GM21723 (cell line): ENCODE data around the gene ABCC5.
"Not testable (repeated sequence)": the region's sequence is repeated elsewhere in the genome, so short reads cannot be mapped to it uniquely, and the experiment has no call there.

Experiments used
- ATAC-seq: cut with Tn5 transposase; IDR thresholded peaks from one replicate; pipeline ENCODE4 v1.9.1; 2021; ENCODE audit warnings: mild to moderate bottlenecking, moderate library complexity; ENCODE audit not compliant: unreplicated experiment

Gene ABCC5

DNA sequence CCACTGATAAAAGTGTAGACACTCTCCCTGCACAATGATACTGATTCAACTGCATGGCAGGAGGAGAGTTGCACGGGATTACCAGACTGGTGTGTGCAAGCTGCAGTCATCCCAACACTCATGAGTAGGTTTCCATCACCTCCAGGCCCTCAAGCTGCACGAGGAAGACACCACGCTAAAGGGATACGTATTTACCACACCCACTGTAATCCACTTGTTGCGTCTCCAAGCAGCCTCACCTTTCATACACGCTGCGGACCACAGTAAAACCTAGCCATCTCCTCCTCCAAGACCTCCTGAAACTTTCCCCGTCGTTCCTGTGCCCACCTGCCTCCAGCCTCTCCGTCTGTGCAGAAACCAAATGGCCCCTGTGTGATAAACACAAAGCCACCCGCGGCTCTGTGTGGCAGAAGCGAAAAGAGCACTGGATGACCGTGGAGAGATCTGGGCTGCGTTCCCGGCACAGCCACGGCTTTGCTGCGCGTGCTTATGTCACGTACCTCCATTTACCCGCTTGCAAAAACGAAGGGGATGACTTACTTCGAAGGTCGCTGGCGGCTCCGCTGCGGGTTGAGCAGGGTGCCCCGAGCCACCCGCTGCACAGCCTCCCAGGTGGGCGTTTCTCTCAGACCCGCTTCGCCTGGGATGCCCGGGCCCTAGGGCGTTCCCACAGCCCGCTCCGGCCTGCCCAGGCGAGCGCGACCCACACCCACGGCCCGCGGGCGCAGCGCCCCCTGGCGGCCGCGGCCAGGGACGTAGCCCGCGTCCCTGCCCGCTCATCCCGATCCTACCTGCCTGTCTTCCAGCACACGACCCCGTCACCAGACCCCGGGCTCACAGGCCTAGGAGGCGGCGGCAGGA lies 643 bp downstream of the ABCC5 start:
- ATAC-seq: peak; percentile 75

DNA sequence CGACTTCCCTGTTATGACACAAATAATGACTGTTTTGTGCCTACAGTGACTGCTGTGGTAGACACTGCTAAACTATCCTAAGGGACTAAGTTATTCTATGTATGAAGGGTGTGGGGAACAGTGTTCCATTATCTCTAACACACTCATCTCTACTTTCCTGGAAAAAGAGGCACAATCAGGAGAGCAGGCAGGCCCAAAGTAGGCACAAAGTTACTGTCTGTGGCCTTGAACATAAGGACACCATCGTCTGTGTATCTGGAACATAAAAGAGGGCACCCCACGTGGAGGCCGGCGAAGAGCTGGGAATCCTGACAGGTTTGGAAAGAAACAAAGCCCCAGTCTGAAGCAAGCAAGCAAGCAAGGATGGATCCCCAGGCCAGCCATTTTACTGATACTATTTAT lies 1.5 kb downstream of the ABCC5 start:
- ATAC-seq: no peak

DNA sequence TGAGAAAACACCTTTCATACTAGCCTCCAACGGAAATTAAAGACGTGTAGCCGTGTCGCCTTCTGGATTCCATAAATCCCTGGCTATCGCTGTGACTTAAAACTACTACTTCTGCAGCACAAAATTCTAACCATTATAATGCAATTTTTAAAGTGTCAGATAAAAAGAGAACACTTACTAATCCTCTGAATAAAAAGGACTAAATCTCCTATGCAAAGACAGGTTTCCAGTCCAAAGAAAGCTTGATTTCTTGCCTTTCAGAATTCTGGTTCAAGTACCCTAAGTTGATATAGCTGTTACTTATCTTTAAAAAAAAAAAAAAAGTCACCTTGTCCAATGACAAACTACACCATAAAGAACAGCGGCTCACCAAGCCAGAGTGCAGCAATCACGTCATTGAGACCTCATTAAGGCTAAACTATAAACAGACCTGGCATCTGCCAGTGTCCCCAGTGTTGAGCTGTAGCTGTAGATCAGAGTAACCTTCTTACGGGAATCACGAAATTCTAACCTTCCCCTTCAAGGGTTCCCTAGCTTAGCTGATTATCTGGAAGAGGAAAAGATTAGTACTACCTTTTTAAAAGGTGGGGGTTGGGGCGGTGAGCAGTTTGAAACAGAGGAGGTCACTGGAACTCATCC lies 2.2 kb downstream of the ABCC5 start:
- no peak for ATAC-seq

DNA sequence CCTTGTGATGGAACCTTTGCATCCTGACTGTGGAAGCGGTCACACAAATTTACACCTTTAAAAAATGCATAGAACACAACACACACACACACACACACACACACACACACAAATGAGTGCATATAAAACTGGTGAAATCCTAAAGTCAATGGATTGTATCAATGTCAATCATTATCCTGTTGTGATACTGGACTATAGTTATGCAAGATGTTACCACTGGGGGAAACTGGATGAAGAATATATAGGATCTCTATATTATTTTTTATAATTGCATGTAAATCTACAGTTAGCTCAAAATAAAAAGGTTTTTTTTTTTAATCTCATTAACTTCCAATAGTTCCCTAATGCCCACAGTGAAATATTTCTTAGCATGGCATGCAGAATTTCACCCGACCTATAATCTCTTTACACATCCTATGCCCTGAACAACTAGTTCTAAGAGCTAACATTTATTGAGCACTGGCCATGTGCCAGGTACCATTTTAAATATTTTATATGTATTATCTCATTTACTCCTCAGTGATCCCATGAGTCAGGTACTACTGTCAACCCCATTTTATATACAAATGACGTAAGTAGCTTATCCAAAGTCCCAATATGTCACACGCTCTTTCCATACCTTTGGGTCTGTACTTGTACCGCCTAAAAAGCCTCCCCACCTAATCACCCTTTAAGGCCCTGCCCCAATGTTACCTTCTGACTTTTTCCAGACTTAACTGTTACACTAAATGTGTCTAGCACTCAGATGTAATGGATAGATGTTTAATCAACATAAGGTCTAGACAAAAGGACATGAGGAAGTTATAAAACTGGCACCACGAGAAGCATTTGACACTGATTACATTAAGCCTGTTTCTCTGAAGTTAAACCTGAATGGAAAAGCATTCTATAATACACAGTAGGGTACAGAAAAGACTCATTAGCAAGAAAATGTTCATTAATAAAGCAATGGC lies 5.5 kb downstream of the ABCC5 start:
- ATAC-seq: no peak

DNA sequence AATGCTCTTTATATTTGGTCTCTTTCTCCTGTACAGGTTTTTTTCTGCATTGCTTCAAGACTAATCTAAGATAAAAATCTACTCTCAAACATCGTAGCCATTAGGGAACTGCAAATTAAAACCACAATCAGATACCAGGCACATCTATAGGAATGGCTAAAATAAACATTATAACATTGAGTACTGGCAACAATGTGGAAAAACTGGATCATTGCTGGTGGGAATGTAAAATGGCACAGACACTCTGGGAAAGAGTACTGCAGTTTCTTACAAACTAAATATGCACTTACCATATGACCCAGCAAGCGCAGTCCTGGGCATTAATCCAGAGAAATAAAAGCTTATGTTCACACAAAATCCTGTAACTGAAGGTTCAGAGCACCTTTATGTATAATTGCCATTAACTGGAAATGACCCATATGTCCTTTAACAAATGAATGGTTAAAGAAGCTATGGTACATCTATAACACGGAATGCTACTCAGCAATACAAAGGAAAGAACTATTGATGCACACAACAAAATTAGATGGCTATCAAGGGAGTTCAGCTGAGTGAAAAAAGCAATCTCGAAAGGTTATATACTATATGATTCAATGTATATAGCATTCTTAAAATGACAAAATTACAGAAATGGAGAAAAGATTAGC lies 6.3 kb downstream of the ABCC5 start:
- no peak for ATAC-seq

DNA sequence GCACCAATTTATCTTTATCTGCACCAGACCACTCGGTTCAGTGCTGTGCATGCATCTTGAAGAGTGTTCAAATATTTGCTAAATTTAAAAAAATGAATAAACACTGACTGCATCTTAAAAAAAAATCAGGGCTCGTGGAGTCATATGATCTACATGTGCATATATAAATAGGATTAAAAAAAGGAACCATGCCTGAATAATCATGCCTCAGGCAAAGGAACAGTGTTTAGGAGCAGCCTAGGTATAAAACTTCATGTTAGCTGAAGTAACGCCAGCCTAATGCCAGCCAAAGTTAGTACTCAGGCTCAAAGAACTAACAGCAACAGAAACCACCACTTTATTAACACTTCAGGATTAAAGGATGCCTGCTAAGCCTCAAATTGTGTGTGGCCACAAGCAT lies 9.5 kb downstream of the ABCC5 start:
- ATAC-seq: no peak

DNA sequence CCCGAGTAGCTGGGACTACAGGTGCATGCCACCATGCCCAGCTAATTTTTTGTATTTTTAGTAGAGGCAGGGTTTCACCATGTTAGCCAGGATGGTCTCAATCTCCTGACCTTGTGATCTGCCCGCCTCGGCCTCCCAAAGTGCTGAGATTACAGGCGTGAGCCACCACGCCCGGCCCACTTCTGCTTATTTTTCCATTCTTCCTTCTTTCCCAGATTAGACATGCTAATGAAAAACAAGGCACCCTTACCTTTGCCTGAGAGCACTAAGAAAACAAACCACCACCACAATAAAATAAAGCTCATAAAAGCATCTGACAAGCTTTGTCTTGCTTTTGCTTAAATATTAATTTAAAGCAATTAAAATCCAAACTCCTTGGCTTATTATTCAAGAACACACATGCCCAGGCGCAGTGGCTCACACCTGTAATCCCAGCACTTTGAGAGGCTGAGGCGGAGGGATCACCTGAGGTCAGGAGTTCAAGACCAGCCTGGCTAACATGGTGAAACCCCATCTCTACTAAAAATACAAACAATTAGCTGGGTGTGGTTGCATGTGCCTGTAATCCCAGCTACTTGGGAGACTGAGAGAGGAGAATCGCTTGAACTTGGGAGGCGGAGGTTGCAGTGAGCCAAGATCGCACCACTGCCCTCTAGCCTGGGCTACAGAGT lies 10.4 kb downstream of the ABCC5 start:
- ATAC-seq: not testable (repeated sequence)

DNA sequence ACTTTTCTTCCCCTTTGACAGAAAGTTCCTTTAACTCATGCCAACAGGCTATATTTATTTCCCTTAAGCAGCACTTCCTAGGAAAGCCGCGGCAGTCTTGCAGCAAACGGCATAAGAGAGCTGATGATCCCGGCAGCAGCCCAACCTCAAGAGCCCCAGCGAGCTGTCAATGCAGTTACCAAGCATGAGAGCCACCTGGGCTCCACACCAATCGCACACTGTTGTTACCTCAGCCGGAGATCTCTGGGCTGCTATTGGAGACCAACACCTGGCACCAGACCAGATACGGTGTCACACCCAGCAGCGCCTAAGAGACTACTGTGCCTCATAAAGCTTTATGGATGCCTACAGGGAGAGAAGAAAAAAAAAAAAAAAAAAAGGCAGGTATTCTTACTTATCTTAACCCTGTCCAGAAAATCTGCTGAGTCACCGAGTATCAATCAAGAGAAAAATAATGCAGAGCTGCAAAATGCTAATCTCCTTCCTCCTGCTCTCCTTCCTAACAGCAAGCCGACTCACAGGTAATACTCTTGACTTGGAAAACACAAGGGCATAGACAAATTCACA lies 11.7 kb downstream of the ABCC5 start:
- peak; percentile 64 for ATAC-seq

DNA sequence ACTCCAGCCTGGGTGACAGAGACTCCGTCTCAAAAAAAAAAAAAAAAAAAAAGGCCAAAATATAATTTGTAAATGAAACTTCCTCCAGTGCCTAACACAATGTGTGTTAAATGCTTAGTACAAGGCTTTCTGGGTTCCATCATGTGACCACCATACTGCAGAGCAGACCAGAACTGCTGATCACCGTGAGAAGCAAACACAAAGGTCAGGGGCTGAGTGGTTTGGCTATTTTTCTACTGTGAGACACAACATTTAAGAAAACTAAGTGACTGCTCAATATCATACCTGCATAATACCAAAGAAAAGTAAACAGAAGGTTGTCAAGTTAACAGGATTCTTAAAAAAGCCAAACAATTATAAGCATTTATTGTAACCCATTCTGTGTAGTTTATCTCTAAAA lies 13.2 kb downstream of the ABCC5 start:
- ATAC-seq: no peak

DNA sequence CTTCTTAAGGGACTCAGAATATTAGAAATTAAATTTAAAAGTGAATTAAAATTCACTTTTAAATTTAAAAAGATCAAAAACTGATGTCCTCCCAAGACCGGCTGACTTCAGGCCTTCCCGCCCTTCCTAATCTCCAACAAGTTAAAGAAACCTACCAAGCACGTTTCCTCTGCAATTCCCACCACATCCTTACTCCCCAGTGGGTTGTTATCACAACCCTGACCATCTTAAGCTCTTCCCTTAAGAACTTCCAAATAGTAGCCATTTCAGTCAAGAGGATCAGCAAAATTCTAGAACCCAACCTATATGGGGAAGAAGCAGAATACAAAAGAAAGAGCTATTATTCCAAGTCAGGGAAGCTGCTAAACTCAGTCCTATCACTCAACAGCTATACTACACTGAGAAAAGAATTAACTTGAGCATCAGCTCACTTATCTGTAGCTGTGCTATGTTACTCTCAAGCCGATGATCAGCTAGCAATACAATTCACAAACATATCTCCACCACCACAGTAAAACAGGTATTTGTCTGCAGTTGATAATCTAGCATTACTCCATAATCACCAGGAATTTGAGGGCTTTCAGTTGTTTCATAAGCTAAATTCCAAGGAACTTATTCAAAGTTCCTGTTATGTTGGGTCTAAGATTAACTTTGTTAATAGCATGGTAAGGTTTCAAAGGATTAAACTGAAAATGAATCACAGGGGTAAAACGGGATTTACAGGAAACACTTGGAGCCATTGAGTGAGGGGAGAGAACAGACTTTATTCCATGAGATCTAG lies 14.3 kb downstream of the ABCC5 start:
- no peak for ATAC-seq

DNA sequence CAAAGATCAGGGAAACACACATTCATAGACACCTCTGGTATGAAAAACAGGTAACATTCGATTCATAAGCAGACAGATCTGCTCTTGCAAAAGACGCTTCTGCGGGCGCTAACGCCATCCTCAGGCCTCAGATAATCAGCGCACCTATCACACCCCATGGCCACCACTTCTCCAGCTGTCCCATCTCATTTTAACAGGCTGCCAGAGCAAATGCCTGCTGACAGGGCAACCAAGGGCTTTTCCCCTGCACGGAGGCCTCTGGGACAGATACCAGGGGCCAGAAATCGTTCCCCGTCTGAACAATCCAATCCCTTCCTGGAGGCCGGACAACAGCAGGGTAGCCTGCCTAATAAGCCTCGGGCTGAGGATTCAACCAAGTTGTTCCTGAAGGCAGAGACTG lies 15.2 kb downstream of the ABCC5 start:
- no peak for ATAC-seq

DNA sequence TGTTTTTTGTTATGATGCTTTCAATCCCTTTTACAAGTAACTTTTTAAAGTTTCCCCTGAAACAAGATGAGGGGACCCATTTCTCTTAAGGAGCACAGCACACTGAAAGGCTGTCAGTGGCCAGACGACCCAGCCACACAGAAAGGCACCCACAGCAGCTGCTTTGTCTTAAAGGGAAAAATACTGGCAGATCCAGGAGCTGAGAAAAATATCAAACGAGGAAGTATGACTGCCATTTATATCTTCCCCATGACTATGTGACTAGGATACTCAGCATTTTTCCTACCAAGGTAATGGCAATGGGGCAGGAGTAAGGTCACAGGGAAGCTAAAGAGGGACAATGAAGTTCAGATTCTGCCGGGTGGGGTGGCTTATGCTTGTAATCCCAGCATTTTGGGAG lies 15.9 kb downstream of the ABCC5 start:
- ATAC-seq: no peak

DNA sequence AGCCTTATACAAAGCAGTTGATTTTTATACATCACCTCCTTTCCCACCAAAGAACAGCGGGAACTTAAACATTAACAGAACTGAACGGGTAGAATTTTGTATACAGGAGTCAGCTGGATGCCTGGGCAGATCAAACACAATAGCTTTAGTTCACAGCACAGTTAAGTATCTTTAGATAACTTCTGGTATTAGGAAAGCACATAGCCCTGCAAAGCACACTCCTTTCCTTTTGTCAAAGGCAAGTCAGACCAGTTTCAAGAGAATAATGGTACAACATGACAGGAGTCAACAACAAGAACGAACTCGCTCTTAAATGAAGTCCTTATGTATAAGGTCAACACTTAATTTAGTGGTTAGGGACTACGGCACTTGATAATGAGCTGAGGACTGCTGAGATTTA lies 26.3 kb downstream of the ABCC5 start:
- no peak for ATAC-seq

DNA sequence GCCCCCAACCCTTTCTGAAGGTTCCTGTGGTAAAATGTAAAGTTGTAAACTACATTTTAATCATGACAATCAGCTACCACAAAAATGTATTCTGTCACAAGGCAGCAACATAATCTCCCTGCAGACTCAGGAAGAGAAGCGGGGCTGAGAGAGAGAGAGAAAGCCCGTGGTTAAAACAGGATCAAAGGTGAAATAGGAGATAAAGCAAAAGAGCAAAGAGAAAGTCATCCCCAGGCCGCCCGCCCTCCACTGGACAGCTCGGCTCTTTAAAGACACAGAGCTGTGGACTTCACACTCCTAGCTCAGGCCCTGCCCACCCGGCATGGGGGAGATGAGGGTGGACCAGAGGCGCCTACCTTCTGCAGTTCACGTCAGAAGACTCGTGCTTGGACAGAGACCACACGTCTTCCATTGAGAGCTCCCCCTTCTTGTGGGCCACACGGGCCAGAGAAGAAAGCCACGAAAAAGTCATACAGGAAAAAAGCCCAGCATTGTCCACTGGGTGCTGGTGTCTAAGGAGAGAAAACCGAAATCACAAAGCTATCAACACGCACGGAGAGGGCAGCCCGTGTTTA lies 29.4 kb downstream of the ABCC5 start:
- no peak for ATAC-seq

DNA sequence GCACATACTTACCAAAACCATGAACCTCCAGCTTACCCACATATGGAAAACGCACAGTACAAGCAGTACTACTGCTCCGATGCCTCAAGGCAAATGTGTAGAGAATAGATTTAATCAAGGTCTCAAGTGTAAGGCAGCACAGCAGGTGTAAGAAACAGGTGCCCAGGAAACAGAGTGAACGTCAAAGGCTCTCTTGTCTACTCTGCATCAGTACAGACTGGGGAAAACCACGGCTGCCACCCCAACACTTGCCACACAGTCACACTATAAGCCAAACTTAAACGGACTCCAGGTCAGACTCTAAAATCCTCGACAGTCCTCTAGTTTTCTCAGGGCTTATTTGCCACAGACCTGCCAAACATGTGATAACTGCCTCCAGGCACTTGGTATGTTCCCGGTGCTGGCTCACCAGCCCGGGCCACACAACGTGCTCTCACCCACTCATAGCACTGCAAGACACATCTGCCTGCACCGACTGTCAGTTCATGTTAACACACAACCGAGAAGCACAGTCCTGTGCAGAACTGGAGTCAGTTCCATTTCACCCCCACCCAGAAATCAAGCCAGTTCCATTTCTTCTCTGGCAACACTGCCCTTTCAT lies 30.6 kb downstream of the ABCC5 start:
- ATAC-seq: no peak

DNA sequence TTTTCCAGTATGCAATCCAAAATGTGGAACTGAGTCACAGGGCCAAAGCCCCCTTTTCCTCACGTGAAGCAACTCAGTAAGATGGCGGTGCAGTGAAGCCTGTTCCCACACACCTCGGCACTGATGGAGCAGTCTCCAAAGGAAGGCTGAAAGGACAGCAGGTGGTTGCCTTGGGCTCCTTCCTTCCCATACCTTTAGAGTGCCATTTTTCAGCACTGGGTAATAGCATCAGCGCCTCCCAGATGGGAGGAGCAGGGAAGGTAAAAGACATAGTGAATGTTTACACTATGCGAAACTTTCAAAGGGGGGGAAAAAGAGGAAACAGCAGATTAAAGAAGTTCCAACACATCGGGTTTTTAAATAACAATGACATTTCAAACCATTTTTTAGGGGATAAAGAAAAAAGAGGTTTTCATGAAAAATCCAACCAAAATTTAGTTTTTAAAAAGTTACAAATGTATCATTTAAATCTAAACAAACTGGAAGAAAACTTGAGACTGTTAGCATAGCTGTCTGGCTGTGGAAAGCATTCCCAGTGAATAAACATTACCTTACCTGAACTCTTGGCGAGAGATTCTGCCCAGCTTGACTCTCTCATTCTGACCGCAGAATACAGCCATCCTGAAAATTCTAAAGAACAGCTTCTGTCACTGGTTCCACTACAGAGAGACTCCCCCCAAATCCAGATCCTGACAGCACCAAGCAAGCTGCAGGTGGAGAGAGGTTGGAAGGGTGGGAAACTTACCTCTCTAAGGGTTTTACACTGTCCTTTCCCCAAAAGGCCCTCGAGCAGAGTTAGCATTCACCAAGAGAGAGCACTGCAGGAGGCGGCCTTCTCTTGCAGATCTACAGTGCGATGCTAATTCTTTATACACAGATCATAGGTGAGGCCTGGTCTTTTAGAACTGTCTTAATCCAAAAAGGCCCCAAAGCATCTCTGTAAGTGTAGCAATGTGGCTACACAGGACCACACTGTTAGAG lies 32.6 kb downstream of the ABCC5 start:
- no peak for ATAC-seq

DNA sequence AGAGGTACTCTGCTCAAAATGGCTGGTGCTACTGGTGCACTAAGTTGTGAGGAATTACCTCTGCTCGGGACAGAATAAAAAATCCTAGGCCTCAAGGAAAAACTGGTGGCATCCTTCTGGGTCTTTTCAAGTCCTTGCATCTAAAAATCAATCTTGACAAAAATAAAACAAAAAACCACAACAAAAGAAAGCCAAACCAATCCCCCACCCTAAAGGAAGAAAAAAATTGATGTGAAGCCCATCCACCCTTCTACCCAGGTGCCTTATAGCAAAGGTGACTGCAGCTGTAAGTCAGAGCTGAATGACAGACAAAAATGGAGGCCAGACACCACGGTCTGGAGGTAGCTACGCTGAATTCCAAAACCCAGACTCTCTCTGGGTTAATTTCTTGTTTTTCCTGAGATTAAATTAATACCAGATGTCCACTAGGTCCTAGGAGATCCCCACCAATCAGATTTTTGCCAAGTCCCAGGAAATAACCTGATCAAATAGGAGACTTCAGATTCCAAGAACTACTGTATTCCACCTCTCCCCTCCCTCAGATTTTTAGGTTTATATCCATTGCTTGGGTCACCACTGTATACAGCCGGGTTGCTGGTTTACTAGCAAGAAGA lies 33.5 kb downstream of the ABCC5 start:
- no peak for ATAC-seq
